Loucy (cell line): Measurements from ENCODE around the gene NOL6.
"Not testable (repeated sequence)": the region's sequence is repeated elsewhere in the genome, so short reads cannot be mapped to it uniquely, and the experiment has no call there.

Experiments
- H2AFZ ChIP-seq: fragments of 200-600 bp; sonication (generic); 2 replicates; pipeline ENCODE4 v1.6.0; 2016; ENCODE audit warnings: antibody characterized with exemption, mild to moderate bottlenecking, low read length, moderate library complexity
- H3F3A ChIP-seq: fragments of 200-600 bp; 2 replicates; pipeline ENCODE4 v1.6.0; 2016; ENCODE audit warnings: antibody characterized with exemption, low read depth, mild to moderate bottlenecking
- H3K27me3 ChIP-seq: fragments of 200-600 bp; sonication (generic); 2 replicates; pipeline ENCODE4 v1.6.1; 2014; ENCODE audit warnings: low read length, mild to moderate bottlenecking; ENCODE audit not compliant: insufficient read depth, poor library complexity, severe bottlenecking
- H3K36me3 ChIP-seq: fragments of 200-600 bp; sonication (generic); 2 replicates; pipeline ENCODE4 v1.6.1; 2016; ENCODE audit warnings: low read length; ENCODE audit not compliant: insufficient read depth
- H3K4me1 ChIP-seq: fragments of 200-600 bp; sonication (generic); 2 replicates; pipeline ENCODE4 v1.5.1; 2014; ENCODE audit warnings: low read length, mild to moderate bottlenecking; ENCODE audit not compliant: insufficient read depth, poor library complexity, severe bottlenecking
- H3K4me2 ChIP-seq: fragments of 200-600 bp; sonication (generic); 2 replicates; pipeline ENCODE4 v1.6.0; 2014; ENCODE audit warnings: antibody characterized with exemption, low read length, low read depth, mild to moderate bottlenecking; ENCODE audit not compliant: poor library complexity, severe bottlenecking
- H3K4me3 ChIP-seq: fragments of 200-600 bp; sonication (generic); 2 replicates; pipeline ENCODE4 v1.5.1; 2014; ENCODE audit warnings: low read length, mild to moderate bottlenecking, mixed read lengths; ENCODE audit not compliant: poor library complexity, severe bottlenecking
- H3K79me2 ChIP-seq: fragments of 200-600 bp; sonication (generic); 2 replicates; pipeline ENCODE4 v1.6.1; 2014; ENCODE audit warnings: low read length; ENCODE audit not compliant: insufficient read depth
- H3K9ac ChIP-seq: fragments of 200-600 bp; sonication (generic); 2 replicates; pipeline ENCODE4 v1.6.0; 2014; ENCODE audit warnings: mild to moderate bottlenecking, low read depth, low read length, moderate library complexity; ENCODE audit not compliant: poor library complexity, severe bottlenecking
- H3K9me2 ChIP-seq: fragments of 200-600 bp; sonication (generic); replicated peaks from 2 replicates; pipeline ENCODE4 v1.6.1; 2016; ENCODE audit warnings: low read depth, low read length, mixed read lengths
- H3K9me3 ChIP-seq: fragments of 200-600 bp; sonication (generic); 2 replicates; pipeline ENCODE4 v1.6.1; 2014; ENCODE audit warnings: mild to moderate bottlenecking, antibody characterized with exemption, low read length, low read depth; ENCODE audit not compliant: insufficient read depth
- H4K20me1 ChIP-seq: fragments of 200-600 bp; sonication (generic); 2 replicates; pipeline ENCODE4 v1.6.0; 2014; ENCODE audit warnings: antibody characterized with exemption, low read length, mild to moderate bottlenecking; ENCODE audit not compliant: insufficient read depth, poor library complexity, severe bottlenecking
- EZH2phosphoT487 ChIP-seq: fragments of 200-600 bp; IDR thresholded peaks from 2 replicates; pipeline ENCODE4 v1.6.1; 2018; ENCODE audit warnings: antibody characterized with exemption, mild to moderate bottlenecking, moderate library complexity, borderline replicate concordance
- TF ChIP-seq, protein P1 (sequence below): fragments of 200-600 bp; sonication (generic); conservative IDR thresholded peaks from 2 replicates; pipeline ENCODE4 v1.5.1; 2014; ENCODE audit warnings: mild to moderate bottlenecking, antibody characterized with exemption, low read length

NOL6 gene

GRCh38 chr9:33425128-33425533 is 48.6 kb downstream of the NOL6 start:
- no peak overlapping the region for H2AFZ ChIP-seq
- H3K27me3 ChIP-seq = no peaks in the 10 kb centered on the region
- H3K36me3 ChIP-seq = no peaks in the 10 kb centered on the region
- H3K9me2 ChIP-seq = no peaks in the 10 kb centered on the region
- H3K4me2 ChIP-seq = no peak overlapping the region
- no peaks in the 10 kb centered on the region for H3K9me3 ChIP-seq
- no peak overlapping the region for H3K4me3 ChIP-seq
- H4K20me1 ChIP-seq = no peaks in the 10 kb centered on the region
- TF ChIP-seq EZH2phosphoT487 = no peak
- TF ChIP-seq, protein P1, sequence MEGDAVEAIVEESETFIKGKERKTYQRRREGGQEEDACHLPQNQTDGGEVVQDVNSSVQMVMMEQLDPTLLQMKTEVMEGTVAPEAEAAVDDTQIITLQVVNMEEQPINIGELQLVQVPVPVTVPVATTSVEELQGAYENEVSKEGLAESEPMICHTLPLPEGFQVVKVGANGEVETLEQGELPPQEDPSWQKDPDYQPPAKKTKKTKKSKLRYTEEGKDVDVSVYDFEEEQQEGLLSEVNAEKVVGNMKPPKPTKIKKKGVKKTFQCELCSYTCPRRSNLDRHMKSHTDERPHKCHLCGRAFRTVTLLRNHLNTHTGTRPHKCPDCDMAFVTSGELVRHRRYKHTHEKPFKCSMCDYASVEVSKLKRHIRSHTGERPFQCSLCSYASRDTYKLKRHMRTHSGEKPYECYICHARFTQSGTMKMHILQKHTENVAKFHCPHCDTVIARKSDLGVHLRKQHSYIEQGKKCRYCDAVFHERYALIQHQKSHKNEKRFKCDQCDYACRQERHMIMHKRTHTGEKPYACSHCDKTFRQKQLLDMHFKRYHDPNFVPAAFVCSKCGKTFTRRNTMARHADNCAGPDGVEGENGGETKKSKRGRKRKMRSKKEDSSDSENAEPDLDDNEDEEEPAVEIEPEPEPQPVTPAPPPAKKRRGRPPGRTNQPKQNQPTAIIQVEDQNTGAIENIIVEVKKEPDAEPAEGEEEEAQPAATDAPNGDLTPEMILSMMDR = no peak
- no peaks in the 10 kb centered on the region for H3K79me2 ChIP-seq
- H3F3A ChIP-seq = no peaks in the 10 kb centered on the region
- no peak overlapping the region for H3K9ac ChIP-seq
- no peaks in the 10 kb centered on the region for H3K4me1 ChIP-seq

GRCh38 chr9:33424492-33424891 is 49.2 kb downstream of the NOL6 start:
- H3K9me2 ChIP-seq, H3K36me3 ChIP-seq, H3K9ac ChIP-seq, H3K4me2 ChIP-seq, H3K4me1 ChIP-seq, H3K4me3 ChIP-seq, H3K9me3 ChIP-seq, H3K79me2 ChIP-seq, H2AFZ ChIP-seq, H3K27me3 ChIP-seq, H4K20me1 ChIP-seq, H3F3A ChIP-seq: not testable (repeated sequence)

DNA sequence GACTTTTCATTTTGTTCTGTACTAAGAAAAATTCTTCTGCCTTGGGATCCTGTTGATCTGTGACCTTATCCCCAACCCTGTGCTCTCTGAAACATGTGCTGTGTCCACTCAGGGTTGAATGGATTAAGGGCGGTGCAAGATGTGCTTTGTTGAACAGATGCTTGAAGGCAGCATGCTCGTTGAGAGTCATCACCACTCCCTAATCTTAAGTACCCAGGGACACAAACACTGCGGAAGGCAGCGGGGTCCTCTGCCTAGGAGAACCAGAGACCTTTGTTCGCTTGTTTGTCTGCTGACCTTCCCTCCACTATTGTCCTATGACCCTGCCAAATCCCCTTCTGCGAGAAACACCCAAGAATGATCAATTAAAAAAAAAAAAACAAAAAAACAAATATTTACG is 49.7 kb downstream of the NOL6 start:
- not testable (repeated sequence) for H3K4me1 ChIP-seq, H3K4me2 ChIP-seq, H3F3A ChIP-seq, H3K9me2 ChIP-seq, H3K36me3 ChIP-seq, H3K9me3 ChIP-seq, H2AFZ ChIP-seq, H3K4me3 ChIP-seq, H3K9ac ChIP-seq, H4K20me1 ChIP-seq, H3K79me2 ChIP-seq, H3K27me3 ChIP-seq

DNA sequence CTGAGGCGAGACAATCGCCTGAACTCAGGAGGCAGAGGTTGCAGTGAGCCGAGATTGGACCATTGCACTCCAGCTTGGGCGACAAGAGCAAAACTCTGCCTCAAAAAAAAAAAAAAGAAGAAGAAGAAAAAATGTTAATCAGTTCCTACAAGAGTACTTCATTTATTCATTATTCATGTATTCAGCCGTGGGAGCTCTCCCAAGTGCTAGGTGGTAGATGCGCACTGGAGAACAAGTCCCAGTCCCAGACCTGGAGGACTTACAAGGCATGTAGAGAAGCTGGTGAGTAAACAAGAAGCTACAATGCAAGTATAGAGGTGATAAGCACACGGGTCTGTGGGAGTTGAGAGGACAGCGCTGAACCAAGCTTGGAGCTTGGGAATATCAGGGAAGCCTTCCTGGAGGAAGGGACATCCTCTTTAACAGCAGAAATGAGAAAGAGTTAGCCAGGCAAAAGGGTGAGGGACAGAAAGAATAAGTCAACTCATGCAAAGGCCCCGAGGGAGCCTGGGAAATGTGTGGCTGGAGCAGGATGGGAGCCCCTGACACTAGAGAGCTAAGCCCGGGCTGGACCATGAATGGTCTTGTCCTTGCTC is 53.9 kb downstream of the NOL6 start:
- no peak for TF ChIP-seq EZH2phosphoT487
- TF ChIP-seq, protein P1 = no peak
- no peaks in the 10 kb centered on the region for H3K36me3 ChIP-seq
- no peak overlapping the region for H3K4me2 ChIP-seq
- H3K79me2 ChIP-seq = no peaks in the 10 kb centered on the region
- H4K20me1 ChIP-seq = no peaks in the 10 kb centered on the region
- H2AFZ ChIP-seq = no peak overlapping the region
- H3K9me3 ChIP-seq = no peaks in the 10 kb centered on the region
- no peak overlapping the region for H3K9ac ChIP-seq
- H3K9me2 ChIP-seq = no peaks in the 10 kb centered on the region
- H3K27me3 ChIP-seq = no peaks in the 10 kb centered on the region
- H3K4me3 ChIP-seq = no peak overlapping the region
- no peaks in the 10 kb centered on the region for H3F3A ChIP-seq
- H3K4me1 ChIP-seq = peaks cover 3% of the 10 kb centered on the region
